GM18873 (cell line): Measurements from ENCODE around the gene KCNAB2.

Source experiments
- ATAC-seq: cut with Tn5 transposase; IDR thresholded peaks from one replicate; pipeline ENCODE4 v1.9.1; 2021; ENCODE audit warnings: mild to moderate bottlenecking, moderate library complexity, moderate number of reproducible peaks; ENCODE audit not compliant: unreplicated experiment, low FRiP score

Gene KCNAB2

GRCh38 chr1:6029351-6029750 is 16.3 kb upstream of the KCNAB2 start:
- no peak for ATAC-seq

- ATAC-seq: no peak
Observed at GRCh38 chr1:6030132-6030531, 15.6 kb upstream of the KCNAB2 start.

GRCh38 chr1:6030547-6031261 is 15.0 kb upstream of the KCNAB2 start:
- no peak for ATAC-seq

GRCh38 chr1:6033124-6033523 is 12.6 kb upstream of the KCNAB2 start:
- ATAC-seq: no peak

- ATAC-seq: no peak
Observed at GRCh38 chr1:6033986-6034749, 11.5 kb upstream of the KCNAB2 start.

- no peak for ATAC-seq
Observed at GRCh38 chr1:6034750-6035096, 11.0 kb upstream of the KCNAB2 start.

- no peak for ATAC-seq
Observed at GRCh38 chr1:6035303-6035702, 10.4 kb upstream of the KCNAB2 start.

- ATAC-seq: no peak
Observed at GRCh38 chr1:6035719-6036118, 10.0 kb upstream of the KCNAB2 start.

GRCh38 chr1:6037338-6037762 is 8.3 kb upstream of the KCNAB2 start:
- ATAC-seq: no peak

- ATAC-seq: no peak
Observed at GRCh38 chr1:6038603-6039002, 7.1 kb upstream of the KCNAB2 start.

- ATAC-seq: no peak
Observed at GRCh38 chr1:6039031-6039430, 6.7 kb upstream of the KCNAB2 start.

- ATAC-seq: no peak
Observed at GRCh38 chr1:6040444-6040843, 5.2 kb upstream of the KCNAB2 start.

GRCh38 chr1:6040861-6041415 is 4.8 kb upstream of the KCNAB2 start:
- no peak for ATAC-seq

GRCh38 chr1:6041432-6042062 is 4.1 kb upstream of the KCNAB2 start:
- no peak for ATAC-seq

GRCh38 chr1:6043561-6043960 is 2.1 kb upstream of the KCNAB2 start:
- ATAC-seq: no peak

GRCh38 chr1:6044481-6045109 is 1.1 kb upstream of the KCNAB2 start:
- no peak for ATAC-seq

GRCh38 chr1:6045110-6045502 is 582 bp upstream of the KCNAB2 start:
- ATAC-seq: no peak

GRCh38 chr1:6046279-6046678 is 591 bp downstream of the KCNAB2 start:
- no peak for ATAC-seq

- no peak for ATAC-seq
Observed at GRCh38 chr1:6048179-6048867, 2.6 kb downstream of the KCNAB2 start.

- no peak for ATAC-seq
Observed at GRCh38 chr1:6049419-6049818, 3.7 kb downstream of the KCNAB2 start.
